ENCODE data around the gene RFX4. TPM values are rescaled to one million over a fixed set of nuclear protein-coding genes. Genes with fewer than 3 reads are reported as not detected.

The RFX4 gene
- total RNA-seq, 1 donor from 2014 or later, result not detected

DNA sequence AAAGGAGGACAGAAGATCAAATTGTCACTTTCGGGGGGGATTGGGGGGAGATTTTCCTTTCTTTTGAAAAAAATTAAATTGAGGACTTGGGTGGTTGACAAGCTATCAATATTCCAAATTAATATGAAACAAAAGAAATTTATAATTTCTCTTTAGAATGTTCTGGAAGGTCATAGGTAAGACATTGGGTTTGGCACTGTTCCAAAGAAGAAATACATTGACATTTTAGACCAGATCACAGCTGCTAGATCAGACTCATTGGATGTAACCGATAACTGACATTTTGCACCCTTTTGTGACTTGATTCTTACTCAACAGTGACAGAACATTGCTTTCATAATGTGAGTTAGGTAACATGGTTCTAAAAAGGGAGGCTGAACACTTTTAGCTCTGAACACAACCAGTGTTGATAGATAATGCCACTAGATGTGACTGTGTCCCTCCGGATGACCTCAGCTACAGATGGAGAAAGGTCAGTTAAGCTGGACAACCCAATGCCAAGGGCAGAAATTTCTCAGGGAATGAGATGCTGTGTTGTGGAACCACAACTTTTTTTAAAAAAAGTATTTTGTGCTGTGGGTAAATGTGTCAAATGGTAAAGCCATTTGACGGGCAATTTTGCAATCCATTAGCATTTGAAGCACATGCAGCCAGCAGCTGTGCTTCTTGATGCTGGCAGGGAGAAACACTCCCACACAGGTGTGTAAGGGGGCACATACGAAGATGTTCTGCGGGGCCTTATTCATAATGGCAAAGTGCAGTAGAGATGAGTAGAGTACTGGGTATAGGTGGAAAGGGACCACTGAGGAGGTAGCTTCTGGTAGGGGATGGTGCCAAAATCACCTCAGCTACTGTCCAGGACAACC lies 62.9 kb downstream of the RFX4 start:
- DNase-seq (ENCODE audit: low read depth), result peak; percentile 20

DNA sequence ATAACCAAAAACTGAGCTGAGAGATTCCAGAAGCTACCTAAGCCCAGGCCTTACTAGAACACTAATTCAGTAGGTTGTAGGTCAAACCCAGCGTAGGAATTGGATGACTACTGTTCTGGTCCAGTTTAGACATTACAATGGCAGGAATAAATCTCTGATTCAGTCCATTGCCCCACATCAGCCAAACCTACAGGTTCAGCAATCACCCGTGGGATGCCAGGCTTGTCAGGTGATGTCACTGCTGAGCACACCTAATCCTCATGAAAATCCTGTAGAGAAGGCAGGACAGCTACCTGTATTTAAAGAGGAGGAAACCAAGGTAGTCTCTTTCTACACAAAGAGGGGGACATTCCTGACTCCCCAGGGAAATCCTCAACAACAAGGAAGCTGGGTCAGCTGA lies 63.7 kb downstream of the RFX4 start:
- DNase-seq (ENCODE audit: low read depth), result no peak

DNA sequence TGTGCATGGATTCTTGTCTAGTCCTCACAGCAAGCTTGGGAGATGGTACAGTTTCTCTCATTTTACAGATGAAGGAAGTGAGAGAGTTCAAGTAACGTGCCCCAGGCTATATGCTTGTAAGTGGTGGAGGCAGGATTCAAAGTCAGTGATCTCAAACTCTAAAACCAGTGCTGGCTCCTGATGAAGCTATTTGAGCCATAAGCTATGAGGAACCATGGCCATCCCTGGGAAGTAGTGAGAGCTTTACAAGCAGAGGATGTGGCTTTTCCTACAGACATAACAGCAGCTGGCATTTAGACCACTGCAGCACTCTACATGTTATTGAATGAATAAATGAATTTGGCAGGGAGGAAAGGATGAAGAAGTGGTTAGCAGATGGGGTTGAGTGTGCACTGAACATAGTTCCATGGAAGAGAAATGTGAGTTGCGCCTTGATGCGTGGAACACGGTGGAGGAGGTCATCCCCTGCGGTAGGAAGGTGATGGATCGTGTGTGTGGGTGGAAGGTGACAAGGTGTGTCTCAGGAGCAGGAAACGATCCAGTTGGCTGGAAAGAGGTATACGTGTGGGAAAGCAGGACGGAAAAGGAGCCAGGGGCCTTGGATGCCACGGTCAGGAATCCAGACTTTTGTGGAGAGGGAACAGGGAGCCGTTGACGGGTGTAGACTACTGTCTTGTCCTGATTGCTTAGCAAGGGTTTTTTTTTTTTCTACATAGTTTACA lies 65.2 kb downstream of the RFX4 start:
- DNase-seq (ENCODE audit: low read depth), result no peak

DNA sequence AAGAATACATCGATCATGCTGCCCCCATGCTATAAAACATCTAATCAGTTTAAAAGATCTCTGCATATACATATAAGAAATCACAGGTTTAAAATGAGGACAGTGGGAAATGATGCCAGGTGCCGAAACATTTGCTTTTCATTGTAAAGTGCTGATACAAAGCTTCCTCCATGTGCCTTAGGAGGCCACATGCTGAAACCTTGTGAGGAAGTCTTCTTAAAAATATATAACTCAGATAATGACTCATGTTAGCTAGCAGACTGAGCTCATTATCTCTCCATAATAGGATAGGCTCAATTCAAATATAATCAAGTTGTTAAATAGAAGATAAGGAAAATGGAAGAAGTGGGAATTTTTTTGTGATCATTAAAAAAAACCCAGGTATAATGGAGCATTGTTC lies 65.9 kb downstream of the RFX4 start:
- DNase-seq (ENCODE audit: low read depth), result no peak

DNA sequence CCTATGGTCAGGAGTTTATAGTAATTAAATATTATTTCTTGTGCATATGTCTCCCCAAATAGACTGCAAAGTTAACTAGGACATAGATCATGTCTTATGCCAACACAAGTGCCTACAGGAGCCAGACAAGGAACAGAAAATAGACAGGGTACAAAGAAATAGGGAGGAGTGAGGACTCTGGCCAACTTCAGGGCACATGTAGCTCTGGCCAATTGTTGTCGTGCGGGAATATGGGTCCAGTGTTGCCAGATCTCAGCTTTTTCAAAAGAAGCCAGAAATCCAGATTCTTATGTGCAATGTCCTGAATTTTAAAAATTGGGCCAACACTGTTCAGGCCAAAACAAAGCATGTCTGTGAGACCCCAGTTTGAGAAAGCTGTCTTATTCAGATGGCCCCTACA lies 68.7 kb downstream of the RFX4 start:
- DNase-seq (ENCODE audit: low read depth), result no peak

DNA sequence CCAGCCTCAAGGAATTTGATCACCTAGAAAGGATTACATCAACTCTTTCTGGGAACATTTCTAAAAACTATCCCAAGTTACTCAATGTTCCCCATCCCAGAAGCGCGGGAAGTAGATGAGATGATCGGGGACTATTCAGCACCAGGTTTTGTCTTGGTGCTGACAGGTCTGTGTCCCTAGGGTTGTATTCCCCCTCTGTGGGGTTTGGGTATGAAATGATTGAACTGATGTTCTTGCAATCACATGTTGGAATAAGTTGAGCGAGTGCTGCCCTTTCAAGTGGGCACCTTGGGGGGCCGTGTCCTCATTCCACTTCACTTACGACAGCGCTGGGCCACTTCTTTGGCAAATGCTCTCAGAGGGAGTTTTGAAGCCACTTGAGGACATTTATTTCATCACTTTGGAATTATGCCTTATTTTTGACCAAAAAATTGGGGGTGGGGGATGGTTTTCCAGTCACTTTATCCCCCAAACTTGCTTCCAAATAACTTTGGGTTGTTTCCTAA lies 69.8 kb downstream of the RFX4 start:
- no peak for DNase-seq (ENCODE audit: low read depth)

DNA sequence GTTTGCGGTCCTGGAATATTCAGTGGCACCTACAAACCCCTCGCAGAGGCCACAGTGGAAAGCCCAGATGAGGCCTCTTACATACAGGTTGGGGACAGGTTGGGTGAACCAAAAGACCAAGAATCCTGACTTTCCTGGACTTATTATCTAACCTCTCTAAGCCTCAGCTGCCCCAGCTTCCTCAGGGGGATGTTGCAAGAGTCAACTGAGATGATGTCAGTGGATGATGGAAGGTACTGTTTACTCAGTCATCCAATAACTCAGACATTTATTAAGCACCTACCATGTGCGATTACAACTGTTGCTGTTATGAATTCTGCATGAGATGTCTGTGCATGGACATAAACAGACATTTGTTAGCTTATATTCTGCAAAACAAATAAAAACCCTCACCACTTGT lies 72.8 kb downstream of the RFX4 start:
- DNase-seq (ENCODE audit: low read depth), result no peak

DNA sequence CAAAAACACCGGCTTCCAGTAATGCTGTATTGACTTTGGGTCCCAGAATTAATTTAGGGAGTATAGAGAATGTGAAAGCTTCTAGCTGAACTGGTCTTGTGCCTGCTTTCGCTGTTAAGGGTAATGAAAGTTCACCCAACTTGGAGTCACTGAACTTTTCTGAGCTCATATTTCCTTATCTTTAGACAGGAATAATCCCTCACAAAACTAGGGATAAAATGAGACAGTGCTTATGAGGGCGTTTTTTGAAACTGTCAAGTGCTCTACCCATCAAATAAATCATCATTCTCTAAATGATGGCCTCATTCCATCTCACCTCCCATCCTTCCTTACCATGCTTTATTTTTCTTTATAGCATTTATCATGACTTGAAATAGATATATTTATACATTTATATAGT lies 74.7 kb downstream of the RFX4 start:
- DNase-seq (ENCODE audit: low read depth), result no peak

DNA sequence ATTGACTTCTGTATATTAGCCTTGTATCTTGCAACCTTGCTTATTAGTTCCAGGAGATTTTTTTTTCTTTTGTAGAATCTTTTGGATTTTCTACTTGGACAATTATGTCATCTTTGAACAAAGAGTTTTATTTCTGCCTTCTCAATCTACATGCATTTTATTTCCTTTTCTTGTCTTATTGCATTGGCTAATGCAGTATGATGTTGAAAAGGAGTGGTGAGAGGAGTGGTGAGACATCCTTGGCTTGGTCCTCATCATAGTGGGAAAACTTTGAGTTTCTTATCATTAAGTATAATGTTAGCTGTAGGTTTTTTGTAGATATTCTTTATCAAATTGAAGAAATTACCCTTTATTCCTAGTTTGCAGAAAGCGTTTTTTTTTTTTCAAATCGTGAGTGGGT lies 80.6 kb downstream of the RFX4 start:
- DNase-seq (ENCODE audit: low read depth), result no peak

DNA sequence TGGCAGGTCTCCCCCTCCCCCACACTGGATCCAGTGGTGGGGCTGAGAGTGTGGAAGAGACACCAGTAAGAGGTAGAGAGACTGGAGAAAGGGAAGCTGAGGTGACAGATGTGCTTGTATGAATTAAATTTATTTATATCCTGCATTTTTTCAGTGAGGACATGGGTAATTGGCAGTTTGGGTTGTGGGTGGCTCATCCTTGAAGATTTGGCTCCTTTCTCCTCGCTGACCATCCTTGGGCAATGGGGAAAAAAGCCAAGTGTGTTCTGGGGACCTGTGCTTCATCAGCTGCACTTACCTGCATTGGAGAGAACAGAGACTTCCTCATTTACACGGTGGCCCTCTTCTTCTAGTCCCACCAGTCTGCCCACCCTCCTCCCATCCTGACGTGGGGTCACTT lies 86.4 kb downstream of the RFX4 start:
- DNase-seq (ENCODE audit: low read depth), result no peak

DNA sequence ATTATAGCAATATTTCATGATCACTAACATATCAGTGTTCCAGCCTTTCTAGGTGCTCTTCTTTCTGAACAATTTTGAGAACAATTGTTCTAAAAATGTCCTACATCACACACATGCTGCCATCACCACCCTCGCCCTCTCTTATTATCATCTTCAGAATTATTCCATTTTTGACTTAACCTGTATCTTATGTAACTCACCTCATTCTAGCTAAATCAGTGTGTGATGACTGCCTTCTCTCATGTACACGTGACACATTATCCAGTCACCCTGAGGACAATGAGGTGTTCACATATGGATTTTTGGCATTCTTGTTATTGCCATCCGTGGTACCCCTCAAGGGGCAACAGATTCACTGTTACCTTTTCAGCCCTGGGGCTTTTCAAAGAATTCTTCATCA lies 87.3 kb downstream of the RFX4 start:
- DNase-seq (ENCODE audit: low read depth), result no peak

DNA sequence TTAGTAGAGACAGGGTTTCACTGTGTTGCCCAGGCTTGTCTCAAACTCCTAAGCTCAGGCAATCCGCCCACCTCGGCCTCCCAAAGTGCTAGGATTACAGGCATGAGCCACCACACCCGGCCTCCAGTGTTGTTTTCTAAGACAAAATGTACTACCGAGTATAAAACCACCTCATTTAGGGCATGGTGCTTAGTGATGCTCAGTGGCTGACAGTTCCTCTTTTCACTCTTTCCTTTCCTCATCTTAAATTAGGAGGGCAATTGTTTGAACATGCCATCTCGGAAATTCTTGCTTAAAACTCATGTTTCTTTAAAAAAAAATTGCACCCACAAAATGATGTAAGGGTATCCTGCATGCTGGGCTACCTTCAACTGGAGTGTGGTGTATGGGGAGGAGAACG lies 89.0 kb downstream of the RFX4 start:
- DNase-seq (ENCODE audit: low read depth), result no peak

DNA sequence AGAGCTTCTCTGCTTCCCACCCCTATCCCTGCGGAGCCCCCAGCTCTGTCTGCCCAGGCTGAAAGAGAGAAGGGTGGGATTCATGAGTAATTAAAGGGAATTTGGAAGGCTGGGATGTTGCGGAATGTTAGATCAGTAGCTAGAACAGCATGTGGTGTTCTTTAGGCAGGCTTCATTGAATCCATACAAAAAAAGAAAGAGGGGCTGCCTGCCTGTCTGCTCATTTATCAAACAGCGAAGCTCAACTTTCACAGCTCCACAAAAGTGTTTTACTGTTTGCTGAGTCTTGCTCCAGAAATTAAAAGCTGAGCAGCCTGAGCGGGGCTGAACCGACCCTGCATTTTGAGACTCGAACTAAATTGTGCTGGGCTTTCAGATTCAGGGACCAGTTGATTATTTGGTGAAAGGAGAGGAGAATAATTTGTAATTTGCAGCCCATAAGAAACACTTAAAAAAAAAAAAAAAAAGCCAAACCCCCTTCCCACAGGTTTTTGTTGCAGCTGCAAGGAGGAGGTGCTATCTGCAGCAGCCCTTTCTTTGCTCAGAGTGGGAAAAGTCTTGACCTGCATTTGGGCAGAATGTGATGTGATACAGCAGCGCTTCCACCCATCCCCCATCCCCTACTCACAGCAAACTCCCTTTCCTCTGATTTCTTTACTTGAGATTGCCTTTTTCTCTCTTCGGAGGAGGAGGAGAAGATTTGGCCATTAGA lies 89.7 kb downstream of the RFX4 start:
- DNase-seq (ENCODE audit: low read depth), result no peak

DNA sequence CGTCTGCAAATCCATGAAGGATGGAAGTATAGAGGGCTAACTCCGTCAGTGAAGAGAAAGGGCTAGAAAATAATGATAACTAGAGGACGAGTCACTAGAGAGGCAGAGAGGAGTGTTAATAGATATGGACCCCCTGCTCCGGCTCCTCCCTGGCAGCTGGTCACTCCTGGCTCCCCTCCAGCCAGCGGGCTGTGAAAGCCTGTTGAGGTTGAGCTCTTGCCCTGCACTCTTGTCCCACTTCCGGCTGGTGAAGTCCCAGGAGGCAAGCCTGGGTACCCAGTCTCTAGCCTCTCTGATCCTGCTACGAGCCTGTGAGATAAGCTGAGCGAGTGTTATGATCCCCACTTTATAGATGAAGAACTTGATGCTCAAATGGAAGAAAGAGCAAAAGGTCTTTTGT lies 90.3 kb downstream of the RFX4 start:
- DNase-seq (ENCODE audit: low read depth), result peak; percentile 76

DNA sequence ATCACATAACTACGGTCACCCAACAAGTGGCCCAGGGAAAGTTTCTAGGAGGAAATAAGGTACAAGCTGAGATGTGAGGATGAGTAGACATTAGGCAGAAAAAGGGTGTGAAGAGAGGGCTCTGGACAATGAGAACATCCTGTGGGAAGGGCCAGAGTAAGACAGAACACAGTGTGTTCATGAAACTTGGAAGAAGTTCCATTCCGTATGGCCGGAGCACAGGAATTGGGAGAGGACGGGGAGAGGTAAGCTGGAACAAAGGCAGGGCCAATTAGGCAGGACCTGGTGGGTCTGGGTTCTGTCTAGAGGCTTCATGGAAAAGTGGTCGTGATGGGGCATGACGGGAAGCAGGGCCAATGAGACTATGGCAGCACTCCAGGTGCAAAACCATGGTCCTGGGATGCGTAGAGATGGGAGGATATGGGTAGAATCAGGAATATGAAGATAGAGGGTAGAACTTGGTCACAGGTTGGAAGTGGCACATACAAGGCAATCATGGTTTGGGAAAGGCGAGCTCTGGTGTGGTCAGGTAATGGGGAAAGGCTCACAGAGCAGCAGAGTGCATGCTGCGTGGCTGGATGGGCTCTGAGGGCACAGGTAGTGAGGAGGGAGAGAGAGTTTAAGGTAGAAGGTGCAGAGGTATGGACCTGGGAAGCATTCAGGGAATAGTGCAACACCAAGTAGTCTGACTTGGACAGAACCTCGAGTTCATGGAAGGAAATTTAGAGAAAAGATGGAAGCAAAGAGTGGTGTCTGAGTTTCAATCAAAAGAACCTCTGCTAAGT lies 93.0 kb downstream of the RFX4 start:
- DNase-seq (ENCODE audit: low read depth), result no peak

DNA sequence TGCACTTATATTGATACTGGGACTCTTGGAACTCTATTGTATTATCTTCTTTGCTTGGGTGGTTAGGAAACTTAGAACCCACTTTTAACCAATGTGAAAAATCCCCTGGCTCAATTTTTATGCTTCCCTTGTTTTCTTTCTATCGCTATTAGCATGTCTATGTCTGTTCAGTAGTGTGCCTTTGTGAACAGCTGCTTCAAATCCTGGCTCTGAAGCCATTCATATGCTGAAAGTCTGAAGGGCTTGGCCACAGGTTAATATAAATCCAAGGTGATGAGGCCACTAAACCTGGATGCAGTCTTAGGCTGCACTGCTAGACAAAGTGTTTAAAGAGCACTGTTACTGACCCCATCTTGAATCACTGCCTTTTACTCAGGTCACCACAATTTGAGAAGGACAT lies 96.8 kb downstream of the RFX4 start:
- DNase-seq (ENCODE audit: low read depth), result no peak

DNA sequence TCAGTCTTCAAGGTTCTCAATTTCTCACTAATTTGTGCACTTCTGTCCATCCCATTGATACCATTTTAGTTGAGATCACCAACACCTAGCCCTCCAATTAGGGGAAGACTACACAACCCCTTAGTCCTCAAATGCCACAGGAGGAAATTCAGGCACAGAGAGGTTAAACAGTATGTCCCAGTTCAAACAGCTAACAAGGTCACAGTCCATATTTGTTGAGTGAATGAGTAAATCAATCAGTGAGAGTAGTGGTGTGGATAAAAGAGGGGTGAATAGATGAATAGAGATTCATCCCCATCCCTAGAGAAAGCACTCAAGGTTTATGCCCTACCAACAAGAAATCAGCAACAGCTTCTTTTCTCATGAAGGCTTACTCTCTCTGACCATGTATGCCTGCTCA lies 97.5 kb downstream of the RFX4 start:
- DNase-seq (ENCODE audit: low read depth), result no peak

DNA sequence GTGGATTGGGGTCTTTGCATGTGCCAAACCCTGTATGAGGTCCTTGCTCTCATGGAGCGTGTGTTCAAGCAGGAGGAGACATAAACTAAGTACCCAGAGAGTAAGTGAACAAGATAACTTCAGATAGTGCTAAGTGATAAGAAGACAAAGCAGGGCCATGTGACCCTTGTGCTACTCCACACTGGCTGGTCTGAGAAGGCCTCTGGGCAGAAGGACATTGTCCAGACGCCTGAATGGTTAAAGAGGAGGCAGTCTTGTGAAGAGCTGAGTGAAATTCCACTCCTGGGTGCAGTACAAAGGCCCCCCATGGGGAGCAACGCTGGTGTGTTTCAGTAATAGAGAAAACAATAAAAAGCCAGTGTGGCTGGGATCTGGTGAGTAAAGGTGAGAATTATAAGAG lies 98.4 kb downstream of the RFX4 start:
- no peak for DNase-seq (ENCODE audit: low read depth)

DNA sequence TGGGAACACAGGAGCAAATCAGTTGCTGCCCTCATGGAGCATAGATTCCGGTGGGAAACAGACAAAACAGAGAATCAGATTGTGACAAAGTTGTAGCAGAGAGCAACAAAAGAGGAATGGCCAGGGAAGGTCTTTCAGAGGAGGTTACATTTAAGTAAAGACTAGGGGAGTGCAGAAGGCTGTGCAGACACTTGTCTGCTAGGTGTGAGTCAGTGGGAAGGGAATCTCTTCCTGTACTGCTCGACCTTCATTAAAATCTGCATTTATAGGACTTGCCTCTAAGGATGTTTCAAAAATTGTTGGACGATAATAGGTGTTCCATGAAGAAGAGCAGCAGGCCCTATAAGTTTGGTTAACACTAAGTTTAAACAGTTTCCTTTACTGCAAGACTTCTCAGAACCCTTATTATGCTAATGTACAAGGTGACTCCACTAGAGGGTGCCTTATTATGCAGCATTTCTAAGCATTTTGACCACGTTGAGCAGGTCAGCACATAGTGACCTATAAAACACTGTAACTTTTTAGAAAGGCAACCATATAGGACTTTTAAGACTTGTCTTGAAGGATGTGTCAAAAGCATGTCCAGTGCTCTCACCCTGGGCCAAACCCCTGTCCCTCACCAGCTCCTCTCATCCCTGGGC lies 99.9 kb downstream of the RFX4 start:
- no peak for DNase-seq (ENCODE audit: low read depth)

DNA sequence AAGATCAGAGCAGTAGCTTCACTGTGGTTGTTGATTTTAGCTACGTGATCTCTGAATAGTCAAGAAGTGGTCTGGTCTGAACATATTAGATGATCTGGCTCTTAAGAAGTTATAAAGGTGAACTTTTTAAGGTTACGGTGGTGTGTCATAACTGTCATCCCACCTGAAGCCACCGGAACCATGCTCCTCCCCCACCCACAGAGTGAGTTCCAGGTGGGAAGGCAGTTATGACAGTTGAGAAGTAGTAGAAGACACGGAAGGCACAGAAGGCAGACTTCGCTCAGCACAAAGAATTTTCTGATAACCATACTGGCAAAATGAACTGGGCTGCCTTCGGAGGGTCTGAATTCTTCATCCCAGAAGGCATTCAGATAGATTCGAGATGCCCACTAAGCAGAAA lies 101.7 kb downstream of the RFX4 start:
- DNase-seq (ENCODE audit: low read depth), result no peak

DNA sequence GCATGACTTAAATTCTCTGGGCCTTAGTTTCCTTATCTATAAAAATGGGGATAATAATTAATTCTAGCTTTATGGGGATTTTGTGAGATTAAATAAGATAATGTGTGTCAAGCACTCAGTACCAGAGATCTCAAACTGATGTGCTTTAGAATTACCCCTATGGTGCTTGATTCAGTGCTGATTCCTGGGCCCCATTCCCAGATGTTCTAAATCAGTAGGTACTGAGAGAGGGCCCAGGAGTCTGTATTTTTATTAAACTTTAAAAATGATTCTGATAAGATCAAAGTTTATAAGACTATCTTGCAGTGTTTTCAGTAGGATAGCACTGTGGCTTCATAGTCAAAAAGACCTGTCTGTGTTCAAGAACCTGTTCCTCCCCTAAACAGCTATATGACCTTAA lies 102.6 kb downstream of the RFX4 start:
- no peak for DNase-seq (ENCODE audit: low read depth)
